HG02642 (cell line): ENCODE data around the gene LARGE1.

Experiments
- ATAC-seq: cut with Tn5 transposase; IDR thresholded peaks from one replicate; pipeline ENCODE4 v1.9.1; 2021; ENCODE audit warnings: mild to moderate bottlenecking; ENCODE audit not compliant: unreplicated experiment, poor library complexity

LARGE1 gene

GRCh38 chr22:33354928-33355327 is 565.3 kb downstream of the LARGE1 start:
- ATAC-seq = no peak

- ATAC-seq = no peak
These were observed 566.8 kb downstream of the LARGE1 start for GRCh38 chr22:33353502-33353901.

GRCh38 chr22:33352768-33353167 is 567.5 kb downstream of the LARGE1 start:
- ATAC-seq = no peak

- ATAC-seq = no peak
These were observed 569.3 kb downstream of the LARGE1 start for GRCh38 chr22:33350961-33351360.

GRCh38 chr22:33350491-33350890 is 569.8 kb downstream of the LARGE1 start:
- ATAC-seq = no peak

- ATAC-seq = no peak
These were observed 573.3 kb downstream of the LARGE1 start for GRCh38 chr22:33347002-33347401.

- ATAC-seq = no peak
These were observed 578.7 kb downstream of the LARGE1 start for GRCh38 chr22:33341611-33342010.

- ATAC-seq = no peak
These were observed 582.8 kb downstream of the LARGE1 start for GRCh38 chr22:33337524-33337923.

GRCh38 chr22:33335611-33336279 is 584.5 kb downstream of the LARGE1 start:
- no peak for ATAC-seq

GRCh38 chr22:33332538-33332937 is 587.7 kb downstream of the LARGE1 start:
- ATAC-seq = no peak

GRCh38 chr22:33331017-33331416 is 589.3 kb downstream of the LARGE1 start:
- ATAC-seq = no peak

- no peak for ATAC-seq
These were observed 589.7 kb downstream of the LARGE1 start for GRCh38 chr22:33330534-33330933.

GRCh38 chr22:33329398-33329797 is 590.9 kb downstream of the LARGE1 start:
- no peak for ATAC-seq

GRCh38 chr22:33328789-33329296 is 591.4 kb downstream of the LARGE1 start:
- no peak for ATAC-seq

GRCh38 chr22:33327348-33327860 is 592.9 kb downstream of the LARGE1 start:
- no peak for ATAC-seq

- ATAC-seq = no peak
These were observed 593.6 kb downstream of the LARGE1 start for GRCh38 chr22:33326540-33327295.

GRCh38 chr22:33325232-33326004 is 594.9 kb downstream of the LARGE1 start:
- no peak for ATAC-seq

- no peak for ATAC-seq
These were observed 596.0 kb downstream of the LARGE1 start for GRCh38 chr22:33324228-33324627.

- no peak for ATAC-seq
These were observed 598.8 kb downstream of the LARGE1 start for GRCh38 chr22:33321466-33321865.

- no peak for ATAC-seq
These were observed 604.3 kb downstream of the LARGE1 start for GRCh38 chr22:33315954-33316353.

GRCh38 chr22:33315117-33315516 is 605.2 kb downstream of the LARGE1 start:
- no peak for ATAC-seq
